K562 (cell line): ENCODE measurements around the gene HDLBP. TPM values are rescaled to one million over a fixed set of nuclear protein-coding genes. Genes with fewer than 3 reads are reported as not detected.

Experiments
- ATAC-seq: fragments of 200-7000 bp; cut with Tn5 transposase; 3 replicates; pipeline ENCODE4 v1.9.1; 2020; ENCODE audit warnings: moderate library complexity
- BruUV-seq: library from RNA; stranded (reverse); fragments of 400-500 nt; replicated peaks from 2 replicates; lab custom pipeline; 2021; lab: Mats Ljungman, UMichigan
- CTCF ChIA-PET: fragments of 300-600 bp; formaldehyde crosslinking; extraction: SDS; loops from one replicate; lab custom pipeline; 2021; ENCODE audit warnings: low intra/inter-chr PET ratio; lab: Yijun Ruan, JAX
- POLR2A ChIA-PET: fragments of 300-600, 350-650 bp; sonication (Branson Sonifier 250); formaldehyde crosslinking; extraction: SDS; loops from one replicate; lab custom pipeline; 2021; ENCODE audit warnings: antibody characterized with exemption, inconsistent platforms; lab: Yijun Ruan, JAX
- DNase-seq, 4 experiments: peaks; one replicate each; pipeline versions ENCODE4 v3.0.0 to v3.0.0-alpha.2; 2011 to 2018; ENCODE audit warnings: low spot score in 3 of 4, mixed read lengths in 3 of 4; ENCODE audit errors: extremely low read depth in 1 of 4
- FAIRE-seq: peaks from 2 replicates; lab custom pipeline; 2011; peaks lifted over from hg19 to GRCh38; lab: Jason Lieb, UNC
- H2AFZ ChIP-seq: 2 replicates; pipeline ENCODE4 v1.6.0; 2011; ENCODE audit warnings: low read depth, low read length, control low read depth, inconsistent platforms
- H3K27ac ChIP-seq: fragments of 200-600 bp; 3 replicates; pipeline ENCODE4 v1.8.0; 2011; ENCODE audit warnings: low read depth, mild to moderate bottlenecking, control low read depth, inconsistent platforms, low read length, moderate library complexity, mixed read lengths; ENCODE audit errors: extremely low read depth
- H3K27me3 ChIP-seq, 2 experiments: fragments of 300-600 bp in 1 of 2; 2 replicates in 1 of 2; 3 replicates in 1 of 2; pipeline versions ENCODE4 v1.6.0 to v1.8.0; 2011; ENCODE audit warnings: inconsistent platforms in 2 of 2, low read length in 2 of 2, mild to moderate bottlenecking in 1 of 2, mixed read lengths in 1 of 2, moderate library complexity in 1 of 2; ENCODE audit not compliant: control insufficient read depth in 2 of 2, insufficient read depth in 2 of 2
- H3K36me3 ChIP-seq: fragments of 300-600 bp; 3 replicates; pipeline ENCODE4 v1.8.0; 2011; ENCODE audit warnings: mild to moderate bottlenecking, low read length, inconsistent platforms; ENCODE audit not compliant: control insufficient read depth, insufficient read depth
- H3K4me1 ChIP-seq, 2 experiments: fragments of 200-600 bp in 1 of 2; replicated peaks in 1 of 2; 2 replicates in 1 of 2; 3 replicates in 1 of 2; pipeline versions ENCODE4 v1.5.1 to v1.8.0; 2011; ENCODE audit warnings: inconsistent platforms in 2 of 2, low read length in 2 of 2, mild to moderate bottlenecking in 1 of 2, mixed read lengths in 1 of 2, moderate library complexity in 1 of 2; ENCODE audit not compliant: control insufficient read depth in 2 of 2, insufficient read depth in 2 of 2
- H3K4me2 ChIP-seq: 2 replicates; pipeline ENCODE4 v1.6.1; 2011; ENCODE audit warnings: low read length, control low read depth, inconsistent platforms, mixed read lengths; ENCODE audit not compliant: insufficient read depth
- H3K4me3 ChIP-seq: fragments of 200-600 bp; sonication (generic), shearing (Covaris generic); 2 replicates; pipeline ENCODE4 v1.5.1; 2016; ENCODE audit warnings: control low read depth, inconsistent platforms
- H3K79me2 ChIP-seq: fragments of 200-600 bp; 3 replicates; pipeline ENCODE4 v1.8.0; 2011; ENCODE audit warnings: low read length, inconsistent platforms; ENCODE audit not compliant: control insufficient read depth, insufficient read depth
- H3K9ac ChIP-seq, 2 experiments: 2 replicates each; pipeline versions ENCODE4 v1.6.0 to v1.6.1; 2011; ENCODE audit warnings: low read depth in 2 of 2, low read length in 2 of 2, control low read depth in 1 of 2, inconsistent platforms in 1 of 2, mild to moderate bottlenecking in 1 of 2, mixed read lengths in 1 of 2; ENCODE audit not compliant: insufficient read depth in 1 of 2
- H3K9me1 ChIP-seq: one replicate; pipeline ENCODE4 v1.6.0; 2011; ENCODE audit warnings: inconsistent platforms, mild to moderate bottlenecking, low read length, moderate library complexity; ENCODE audit not compliant: control insufficient read depth, insufficient read depth
- H3K9me3 ChIP-seq: replicated peaks from 2 replicates; pipeline ENCODE4 v1.5.1; 2011; ENCODE audit warnings: low read depth, low read length, inconsistent platforms; ENCODE audit not compliant: control insufficient read depth, insufficient read depth
- H4K20me1 ChIP-seq: replicated peaks from 2 replicates; pipeline ENCODE4 v1.6.1; 2011; ENCODE audit warnings: low read length, inconsistent platforms, mixed read lengths; ENCODE audit not compliant: control insufficient read depth, insufficient read depth
- BRD9 ChIP-seq: fragments of 450-650 bp; IDR thresholded peaks from 2 replicates; pipeline ENCODE4 v1.6.1; 2018; ENCODE audit warnings: low read depth; ENCODE audit not compliant: partially characterized antibody
- CBX1 ChIP-seq: sonication (generic); IDR thresholded peaks from 2 replicates; pipeline ENCODE4 v1.6.1; 2016; ENCODE audit warnings: antibody characterized with exemption, low read depth, mild to moderate bottlenecking
- CEBPG ChIP-seq, 3 experiments: fragments of 200-800 bp in 1 of 3; sonication (Bioruptor generic) in 1 of 3; sonication (generic) in 1 of 3; formaldehyde crosslinking in 1 of 3; IDR thresholded peaks in 2 of 3; conservative IDR thresholded peaks in 1 of 3; 2 replicates each; pipeline versions ENCODE4 v1.6.1 to v1.8.0; 2016 to 2022; ENCODE audit warnings: missing compliant biosample characterization in 2 of 3, missing genetic modification characterization in 2 of 3, mild to moderate bottlenecking in 1 of 3, missing genetic modification reagents in 1 of 3
- MAFG ChIP-seq: fragments of 450-650 bp; conservative IDR thresholded peaks from 2 replicates; pipeline ENCODE4 v1.6.1; 2016; ENCODE audit warnings: missing genetic modification characterization, missing compliant biosample characterization
- MYBL2 ChIP-seq, 2 experiments: fragments of 450-650 bp in 1 of 2; sonication (generic) in 1 of 2; formaldehyde crosslinking in 1 of 2; IDR thresholded peaks; 2 replicates each; pipeline versions ENCODE4 v1.6.1 to v1.8.1; 2017 to 2022; ENCODE audit warnings: borderline replicate concordance in 1 of 2, inconsistent platforms in 1 of 2, low read depth in 1 of 2, mild to moderate bottlenecking in 1 of 2, missing genetic modification reagents in 1 of 2, moderate library complexity in 1 of 2
- SAFB2 ChIP-seq: fragments of 200-400 bp; formaldehyde crosslinking; IDR thresholded peaks from 2 replicates; pipeline ENCODE4 v1.6.1; 2018; ENCODE audit warnings: borderline replicate concordance, low read length, low read depth, moderate library complexity; ENCODE audit not compliant: severe bottlenecking
- XRCC5 ChIP-seq: fragments of 200-400 bp; formaldehyde crosslinking; IDR thresholded peaks from 2 replicates; pipeline ENCODE4 v1.6.1; 2017; ENCODE audit warnings: low read depth, mild to moderate bottlenecking, low read length
- ZNF143 ChIP-seq: sonication (generic); formaldehyde crosslinking; IDR thresholded peaks from 2 replicates; pipeline ENCODE4 v1.9.0; 2022; ENCODE audit warnings: mild to moderate bottlenecking, missing genetic modification reagents
- ZNF184 ChIP-seq: sonication (generic); formaldehyde crosslinking; IDR thresholded peaks from 2 replicates; pipeline ENCODE4 v1.5.0; 2020; ENCODE audit warnings: missing genetic modification reagents
- WGBS: fragments of 100-300 bp; shearing (Covaris generic); methylation state at CpG from one replicate; pipeline ENCODE4 v1.1.6; 2016; ENCODE audit warnings: low coverage, mixed read lengths; ENCODE audit not compliant: insufficient coverage; ENCODE audit errors: missing lambda C conversion rate; 5-methylcytosine and 5-hydroxymethylcytosine counted together
- in situ Hi-C: fragments of 300-500 bp; cut with MboI; formaldehyde crosslinking; loops from 4 replicates; pipeline ENCODE4 v1.15.0; 2018; ENCODE audit warnings: inconsistent platforms, mixed read lengths
- intact Hi-C: fragments of 100-400 bp; cut with micrococcal nuclease; formaldehyde crosslinking; loops from 2 replicates; pipeline ENCODE4 v1.14.2; 2022
- polyA plus RNA-seq, 8 experiments: library from polyadenylated mRNA; depleted of rRNA in 4 of 8; stranded (reverse) in 5 of 8; unstranded in 3 of 8; fragments of >200 nt; fragmentation: Nextera tagmentation in 2 of 8; fragmentation: Illumina TruSeq in 1 of 8; extraction: Ambion mirVana in 2 of 8; extraction: Trizol in 1 of 8; gene quantifications; 2 replicates each; pipeline versions ENCODE4 v1.2.1 to v1.2.3, GENCODE V29; 2011 to 2014; ENCODE audit warnings: inconsistent platforms in 1 of 8, missing spikeins in 1 of 8
- total RNA-seq, 7 experiments: library from RNA; depleted of rRNA in 6 of 7; stranded (reverse); fragments of >200 nt in 6 of 7; fragmentation: Illumina TruSeq in 2 of 7; extraction: Trizol in 2 of 7; gene quantifications; 2 replicates each; pipeline versions ENCODE4 v1.2.1 to v1.2.3, GENCODE V29; 2011 to 2021; ENCODE audit warnings: low replicate concordance in 1 of 7
- TF ChIP-seq, protein P1 (sequence below), 2 experiments: fragments of 450-650 bp in 1 of 2; sonication (generic) in 1 of 2; formaldehyde crosslinking in 1 of 2; IDR thresholded peaks in 1 of 2; conservative IDR thresholded peaks in 1 of 2; 2 replicates each; pipeline versions ENCODE4 v1.6.1 to v1.8.1; 2016 to 2023; ENCODE audit warnings: mild to moderate bottlenecking in 2 of 2, moderate library complexity in 2 of 2, inconsistent platforms in 1 of 2, missing genetic modification reagents in 1 of 2

HDLBP gene
- total and polyA plus RNA-seq, 9 of the 15 experiments (the other 6 are each of a cell fraction or from before 2014, with no cell fraction given), result 24.4 to 378 (median 146) TPM

DNA sequence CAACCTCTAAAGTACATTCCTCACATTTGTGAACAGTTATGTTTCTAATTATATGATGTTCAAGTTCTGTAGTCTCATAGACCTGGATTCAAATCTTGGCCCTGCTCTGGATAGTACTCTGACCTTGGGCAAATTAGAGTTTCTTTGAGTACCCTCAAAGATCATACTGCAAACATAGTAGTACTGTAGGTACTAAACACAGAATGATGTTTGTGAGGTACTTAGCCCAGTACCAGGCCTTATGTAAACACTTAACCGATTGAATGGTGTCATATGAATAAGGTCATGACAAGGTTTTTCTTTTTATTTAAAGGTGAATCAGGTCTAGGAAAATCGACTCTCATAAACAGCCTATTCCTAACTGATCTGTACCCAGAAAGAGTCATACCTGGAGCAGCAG is 19.3 kb upstream of the HDLBP start:
- H3K4me2 ChIP-seq, result no peak overlapping the region
- peaks cover 13% of the 10 kb centered on the region for H3K79me2 ChIP-seq
- H3K27ac ChIP-seq, result no peak overlapping the region
- TF ChIP-seq CBX1 (no peak), MYBL2 (IDR thresholded peaks at IDR 0.05; ENCODE audit: low read depth) (no peak), MYBL2 (CRISPR knock-in tag; IDR thresholded peaks at IDR 0.05; ENCODE audit: borderline replicate concordance) (no peak), ZNF143 (CRISPR knock-in tag) (no peak), BRD9 (no peak), XRCC5 (no peak), MAFG (no peak)
- no peak overlapping the region for H2AFZ ChIP-seq
- peaks cover 0 to 4% of the 10 kb centered on the region in 2 experiments; a peak in 2 of 5 replicates for H3K4me1 ChIP-seq
- ATAC-seq (no peak), FAIRE-seq (no peak), DNase-seq (no peak)
- no peaks in the 10 kb centered on the region for H3K27me3 ChIP-seq
- POLR2A ChIA-PET, result interaction anchor here (0.7 kb wide), 1 partner anchor 20 kb away, joined by 3 read pairs; the partner anchor contains the start of gene HDLBP
- CTCF ChIA-PET, result no interaction called here
- H4K20me1 ChIP-seq, result no peaks in the 10 kb centered on the region; the same call in 1 of the 2 replicates
- BruUV-seq, result no TSS peak
- H3K9ac ChIP-seq, result no peak overlapping the region
- 89% methylated on average over 2 of the region's 2 CpGs for WGBS
- no peak overlapping the region for H3K4me3 ChIP-seq
- peaks cover 72% of the 10 kb centered on the region for H3K36me3 ChIP-seq
- intact Hi-C loops, result no loop called here
- no peaks in the 10 kb centered on the region for H3K9me1 ChIP-seq
- H3K9me3 ChIP-seq, result no peaks in the 10 kb centered on the region
- in situ Hi-C loops, result no loop called here

DNA sequence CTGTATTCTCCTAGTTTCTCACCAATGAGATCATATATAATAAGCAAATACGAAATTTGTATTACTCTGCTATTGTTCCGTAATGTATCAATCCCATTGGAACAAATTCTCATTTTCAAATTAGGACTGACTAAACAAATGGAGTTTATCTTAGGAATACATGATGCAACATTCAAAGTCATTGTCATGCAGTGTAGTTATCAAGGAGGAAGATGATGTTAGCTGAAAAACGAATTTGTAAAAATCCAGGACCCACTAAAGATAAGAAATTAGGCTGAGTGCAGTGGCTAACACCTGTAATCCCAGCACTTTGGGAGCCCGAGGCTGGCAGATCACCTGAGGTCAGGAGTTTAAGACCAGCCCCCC is 15.1 kb upstream of the HDLBP start:
- Histone ChIP-seq H3K27me3 (no peaks in the 10 kb centered on the region), H3K4me2 (no peak overlapping the region), H3K4me1 (peaks cover 0 to 7% of the 10 kb centered on the region in 2 experiments; a peak in 3 of 5 replicates), H3K27ac (no peak overlapping the region), H3K4me3 (no peak overlapping the region), H3K9me1 (no peaks in the 10 kb centered on the region), H2AFZ (no peak overlapping the region), H3K79me2 (peaks cover 24% of the 10 kb centered on the region), H3K9ac (no peak overlapping the region), H3K36me3 (peaks cover 70% of the 10 kb centered on the region; the same call in 2 of the 3 replicates), H4K20me1 (no peaks in the 10 kb centered on the region; the same call in 1 of the 2 replicates), H3K9me3 (no peaks in the 10 kb centered on the region)
- DNase-seq (no peak), ATAC-seq (no peak), FAIRE-seq (no peak)
- POLR2A ChIA-PET, result no interaction called here
- no peak for TF ChIP-seq CEBPG (CRISPR knock-in tag; IDR thresholded peaks at IDR 0.05)
- peak in 1 of 2 experiments; percentile 57; a peak in 3 of 4 replicates for TF ChIP-seq CEBPG (tag; conservative IDR thresholded peaks at IDR 0.05 in 1 of 2, IDR thresholded peaks at IDR 0.05 in 1 of 2)
- TF ChIP-seq, protein P1, sequence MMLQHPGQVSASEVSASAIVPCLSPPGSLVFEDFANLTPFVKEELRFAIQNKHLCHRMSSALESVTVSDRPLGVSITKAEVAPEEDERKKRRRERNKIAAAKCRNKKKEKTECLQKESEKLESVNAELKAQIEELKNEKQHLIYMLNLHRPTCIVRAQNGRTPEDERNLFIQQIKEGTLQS (IDR thresholded peaks at IDR 0.05), result peak; percentile 56; the same call in 1 of the 2 replicates
- TF ChIP-seq, protein P1 (CRISPR knock-in tag; conservative IDR thresholded peaks at IDR 0.05), result no peak
- TF ChIP-seq SAFB2, result no peak
- no peak for TF ChIP-seq ZNF184 (CRISPR knock-in tag)
- BruUV-seq, result no TSS peak
- 71% methylated on average over 4 of the region's 4 CpGs for WGBS
- CTCF ChIA-PET, result no interaction called here
- in situ Hi-C loops (no loop called here), intact Hi-C loops (no loop called here)
